ENCODE data around the gene DOK4.

Gene DOK4

DNA sequence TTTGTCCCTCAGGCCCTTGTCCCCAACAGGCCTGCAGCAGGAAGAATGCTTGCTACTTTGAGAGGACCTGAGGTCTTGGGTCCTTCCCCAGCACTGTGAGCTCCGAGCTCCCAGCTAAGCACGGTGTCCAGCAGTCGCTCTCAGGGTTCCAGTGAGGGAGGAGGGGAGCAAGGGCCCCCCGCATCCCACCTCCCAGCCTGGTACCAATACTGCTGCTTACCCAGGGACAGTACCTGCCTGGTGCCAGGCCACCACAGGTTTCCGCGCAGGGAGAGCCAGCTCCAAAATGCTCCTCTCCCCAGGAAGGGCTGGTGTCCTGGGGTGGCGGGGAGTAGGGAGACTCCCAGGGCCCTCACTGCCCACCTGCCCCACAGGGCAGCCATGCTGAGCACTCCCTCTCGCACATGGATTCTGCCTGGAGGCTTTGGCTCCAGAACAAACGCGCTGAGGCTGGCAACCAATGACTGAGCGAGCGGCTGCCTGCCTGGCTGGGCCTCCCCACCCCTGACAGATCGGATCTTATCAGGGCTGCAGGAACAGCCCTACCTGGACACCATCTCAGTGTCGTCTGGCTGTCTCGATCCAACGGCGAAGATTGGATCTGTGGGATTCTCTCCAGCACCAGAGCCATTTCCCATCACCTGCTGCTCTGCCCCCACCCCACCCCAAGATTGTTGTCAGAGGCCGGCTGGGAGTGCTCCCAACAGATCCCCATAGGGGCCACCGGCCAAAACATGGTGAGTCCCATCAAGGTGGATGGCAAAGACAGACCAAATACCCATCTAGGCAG is 2.4 kb downstream of the DOK4 start:
- TF ChIP-seq, protein P1, sequence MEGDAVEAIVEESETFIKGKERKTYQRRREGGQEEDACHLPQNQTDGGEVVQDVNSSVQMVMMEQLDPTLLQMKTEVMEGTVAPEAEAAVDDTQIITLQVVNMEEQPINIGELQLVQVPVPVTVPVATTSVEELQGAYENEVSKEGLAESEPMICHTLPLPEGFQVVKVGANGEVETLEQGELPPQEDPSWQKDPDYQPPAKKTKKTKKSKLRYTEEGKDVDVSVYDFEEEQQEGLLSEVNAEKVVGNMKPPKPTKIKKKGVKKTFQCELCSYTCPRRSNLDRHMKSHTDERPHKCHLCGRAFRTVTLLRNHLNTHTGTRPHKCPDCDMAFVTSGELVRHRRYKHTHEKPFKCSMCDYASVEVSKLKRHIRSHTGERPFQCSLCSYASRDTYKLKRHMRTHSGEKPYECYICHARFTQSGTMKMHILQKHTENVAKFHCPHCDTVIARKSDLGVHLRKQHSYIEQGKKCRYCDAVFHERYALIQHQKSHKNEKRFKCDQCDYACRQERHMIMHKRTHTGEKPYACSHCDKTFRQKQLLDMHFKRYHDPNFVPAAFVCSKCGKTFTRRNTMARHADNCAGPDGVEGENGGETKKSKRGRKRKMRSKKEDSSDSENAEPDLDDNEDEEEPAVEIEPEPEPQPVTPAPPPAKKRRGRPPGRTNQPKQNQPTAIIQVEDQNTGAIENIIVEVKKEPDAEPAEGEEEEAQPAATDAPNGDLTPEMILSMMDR (conservative IDR thresholded peaks at IDR 0.05; ENCODE audit: low read depth): no peak
- no peak overlapping the region for H3K27ac ChIP-seq
- POLR2A ChIA-PET (ENCODE audit: low non-redundant PET): no interaction called here
- CTCF ChIA-PET: interaction anchor here (0.9 kb wide), 1 partner anchor 9 kb away, joined by 3 read pairs; no protein-coding TSS in a partner anchor
- DNase-seq (ENCODE audit: low spot score): no peak

- TF ChIP-seq, protein P1 (conservative IDR thresholded peaks at IDR 0.05; ENCODE audit: low read depth): no peak
- ChIA-PET CTCF (interaction anchor here (0.7 to 0.9 kb wide), 3 partner anchors 8 to 37 kb away, joined by 3 to 4 read pairs (median 3); no protein-coding TSS in a partner anchor), POLR2A (ENCODE audit: low non-redundant PET) (no interaction called here)
- H3K27ac ChIP-seq: no peak overlapping the region
- DNase-seq (ENCODE audit: low spot score): no peak
These were observed 3.3 kb downstream of the DOK4 start for GRCh38 chr16:57482845-57483545.

- CTCF ChIA-PET: interaction anchor here (0.6 to 1.3 kb wide), 2 partner anchors 19 to 348 kb away, joined by 3 read pairs; partner anchors contain the start of gene POLR2C
- H3K27ac ChIP-seq: no peak overlapping the region
- POLR2A ChIA-PET (ENCODE audit: low non-redundant PET): no interaction called here
- DNase-seq (ENCODE audit: low spot score): no peak
- TF ChIP-seq, protein P1 (conservative IDR thresholded peaks at IDR 0.05; ENCODE audit: low read depth): no peak
These were observed 4.9 kb downstream of the DOK4 start for GRCh38 chr16:57481421-57481820.

GRCh38 chr16:57480754-57481230 is 5.5 kb downstream of the DOK4 start:
- CTCF ChIA-PET: interaction anchor here (0.5 to 1.3 kb wide), 2 partner anchors 18 to 569 kb away, joined by 3 to 4 read pairs; partner anchors contain the start of gene POLR2C
- POLR2A ChIA-PET (ENCODE audit: low non-redundant PET): no interaction called here
- no peak for DNase-seq (ENCODE audit: low spot score)
- no peak overlapping the region for H3K27ac ChIP-seq
- TF ChIP-seq, protein P1 (conservative IDR thresholded peaks at IDR 0.05; ENCODE audit: low read depth): no peak

DNA sequence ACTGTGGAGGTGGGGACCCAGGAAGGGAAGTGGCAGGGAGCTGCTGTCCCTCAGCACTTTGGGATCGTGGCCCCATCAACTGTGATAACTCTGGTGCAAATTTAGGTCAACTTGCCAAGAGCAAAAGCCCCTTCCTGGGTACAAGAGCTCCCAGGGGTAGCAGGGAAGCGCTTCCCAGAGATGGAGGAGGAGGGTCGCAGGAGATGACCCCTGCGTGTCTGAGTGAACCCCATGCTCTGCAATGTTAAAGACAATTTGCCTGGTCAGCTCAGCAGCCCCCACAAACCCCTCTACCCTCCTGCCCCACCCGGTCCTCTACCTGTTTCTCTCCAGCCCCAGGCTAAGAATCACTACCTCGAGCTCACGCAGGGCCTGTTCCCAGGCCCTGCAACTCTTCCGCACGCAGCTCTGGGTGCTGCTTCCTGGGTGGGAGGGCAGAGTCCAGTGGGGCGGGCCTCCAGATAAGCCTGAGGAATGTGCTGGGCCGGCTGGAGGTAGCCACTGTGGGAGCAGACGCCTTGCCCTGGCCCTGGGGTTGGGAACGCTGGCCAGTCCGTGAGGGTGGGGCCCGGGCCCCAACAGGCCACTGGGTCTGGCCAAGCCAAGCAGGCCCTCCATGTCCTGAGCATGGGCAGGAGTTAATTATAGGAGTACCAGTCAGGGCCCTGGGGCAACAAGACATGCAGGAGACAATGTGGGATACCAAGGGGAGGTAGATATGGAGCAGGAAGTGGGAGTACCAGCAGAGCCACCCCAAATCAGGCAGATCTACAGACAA is 6.1 kb downstream of the DOK4 start:
- TF ChIP-seq, protein P1 (conservative IDR thresholded peaks at IDR 0.05; ENCODE audit: low read depth): no peak

More for the DNA sequence above, 6.1 kb downstream of the DOK4 start:
- POLR2A ChIA-PET (ENCODE audit: low non-redundant PET): no interaction called here
- H3K27ac ChIP-seq: no peak overlapping the region
- DNase-seq (ENCODE audit: low spot score): no peak
- CTCF ChIA-PET: interaction anchor here (0.5 to 1.3 kb wide), 2 partner anchors 18 to 569 kb away, joined by 3 to 4 read pairs; partner anchors contain the start of gene POLR2C
